ENCODE results near the gene SYT9.

The SYT9 gene, protein sequence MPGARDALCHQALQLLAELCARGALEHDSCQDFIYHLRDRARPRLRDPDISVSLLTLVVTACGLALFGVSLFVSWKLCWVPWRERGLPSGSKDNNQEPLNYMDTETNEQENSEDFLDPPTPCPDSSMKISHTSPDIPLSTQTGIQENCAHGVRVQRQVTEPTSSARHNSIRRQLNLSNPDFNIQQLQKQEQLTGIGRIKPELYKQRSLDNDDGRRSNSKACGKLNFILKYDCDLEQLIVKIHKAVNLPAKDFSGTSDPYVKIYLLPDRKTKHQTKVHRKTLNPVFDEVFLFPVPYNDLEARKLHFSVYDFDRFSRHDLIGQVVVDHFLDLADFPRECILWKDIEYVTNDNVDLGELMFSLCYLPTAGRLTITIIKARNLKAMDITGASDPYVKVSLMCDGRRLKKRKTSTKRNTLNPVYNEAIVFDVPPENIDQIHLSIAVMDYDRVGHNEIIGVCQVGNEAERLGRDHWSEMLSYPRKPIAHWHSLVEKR

GRCh38 chr11:7251836-7252682 lies at the start of gene SYT9:
SYT9 (plus strand) TSS chr11:7251904; CDS start chr11:7252187, 283 bp downstream.
- DNase-seq (ENCODE audit: low read depth in 3 of 3), result no peak

GRCh38 chr11:7202412-7202811 lies 49.3 kb upstream of the SYT9 start:
- DNase-seq (ENCODE audit: low read depth in 3 of 3), result no peak

DNA sequence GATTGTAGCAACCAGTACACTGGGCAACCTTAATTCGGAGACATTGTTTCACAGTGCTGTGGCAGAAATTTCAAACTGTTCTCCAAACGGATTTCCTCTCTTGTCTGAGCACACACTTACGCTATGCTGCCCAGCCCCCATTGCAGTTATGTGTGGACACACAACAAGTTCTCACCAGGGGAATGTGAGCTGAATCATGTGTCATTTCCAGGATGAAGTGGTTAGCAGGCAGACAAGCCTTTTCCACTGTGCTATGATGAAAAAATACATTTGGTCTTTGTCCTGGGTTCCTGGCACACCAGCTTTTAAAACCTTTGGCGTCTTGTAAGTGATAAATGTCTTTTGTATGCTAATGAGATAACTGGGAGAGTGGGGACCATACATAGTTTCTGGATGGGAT lies 46.9 kb upstream of the SYT9 start:
- no peak for DNase-seq (ENCODE audit: low read depth in 3 of 3)

- no peak for DNase-seq (ENCODE audit: low read depth in 3 of 3)
Observed at GRCh38 chr11:7208391-7208790, 43.3 kb upstream of the SYT9 start.

- DNase-seq (ENCODE audit: low read depth in 3 of 3), result no peak
Observed at GRCh38 chr11:7219491-7219890, 32.2 kb upstream of the SYT9 start.

- no peak for DNase-seq (ENCODE audit: low read depth in 3 of 3)
Observed at GRCh38 chr11:7220636-7221035, 31.1 kb upstream of the SYT9 start.

- DNase-seq (ENCODE audit: low read depth in 3 of 3), result no peak
Observed at GRCh38 chr11:7222619-7223018, 29.1 kb upstream of the SYT9 start.

- DNase-seq (ENCODE audit: low read depth in 3 of 3), result no peak
Observed at GRCh38 chr11:7239877-7240276, 11.8 kb upstream of the SYT9 start.

DNA sequence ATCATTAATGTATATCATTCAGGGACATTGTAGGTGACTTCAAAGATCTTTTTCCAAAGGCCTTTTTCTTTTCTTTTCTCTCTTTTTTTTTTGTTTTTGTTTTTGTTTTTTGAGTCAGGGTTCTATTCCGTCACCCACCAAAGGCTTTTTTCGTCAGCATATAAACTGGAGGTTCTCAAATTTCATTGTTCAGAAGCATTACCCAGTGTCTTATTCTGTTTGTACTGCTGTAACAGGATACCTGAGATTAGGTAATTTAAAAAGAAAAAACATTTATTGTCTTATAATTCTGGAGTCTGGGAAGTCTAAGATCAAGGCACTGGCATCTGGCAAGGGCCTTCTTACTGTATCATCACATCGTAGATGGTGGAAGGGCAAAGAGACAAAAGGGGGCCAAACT lies 6.4 kb upstream of the SYT9 start:
- DNase-seq (ENCODE audit: low read depth in 3 of 3), result no peak

- no peak for DNase-seq (ENCODE audit: low read depth in 3 of 3)
Observed at GRCh38 chr11:7246179-7246578, 5.5 kb upstream of the SYT9 start.

DNA sequence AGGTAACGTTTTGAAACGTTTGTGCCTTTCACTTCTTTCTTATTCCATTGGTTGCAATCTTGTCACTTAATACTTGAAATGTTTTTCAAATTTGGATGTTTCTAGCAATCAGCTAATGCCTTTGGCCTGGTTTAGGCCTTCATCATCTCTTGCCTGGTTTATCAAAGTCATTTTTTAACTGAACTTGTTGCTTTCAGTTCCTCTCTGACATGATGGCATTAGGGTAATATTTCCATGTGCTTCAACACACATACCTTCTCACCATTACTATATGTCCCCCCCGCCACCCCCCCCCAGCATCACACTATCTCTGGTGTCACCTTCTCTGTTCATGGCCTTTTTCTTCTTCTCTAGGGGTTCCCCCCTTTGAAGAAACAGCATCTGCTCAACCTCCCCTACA lies 1.5 kb upstream of the SYT9 start:
- DNase-seq (ENCODE audit: low read depth in 3 of 3), result no peak

DNA sequence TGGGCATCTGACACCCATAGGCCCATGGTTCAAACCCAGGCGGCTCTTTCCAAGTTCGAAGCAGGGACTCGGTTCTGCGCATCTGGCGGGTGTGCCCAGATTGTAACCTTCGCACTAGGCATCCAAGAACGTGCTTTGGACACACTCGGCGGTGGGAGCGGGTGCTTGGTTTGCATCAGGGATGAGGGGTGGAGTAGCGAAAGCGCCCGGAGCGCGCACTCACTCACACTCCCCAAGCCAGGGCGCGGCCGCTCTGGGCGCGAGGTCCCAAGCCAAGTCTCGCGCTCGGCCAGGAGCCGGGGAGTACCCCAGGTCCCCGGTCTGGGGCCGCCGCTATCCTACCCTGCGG lies 243 bp upstream of the SYT9 start:
- no peak for DNase-seq (ENCODE audit: low read depth in 3 of 3)

GRCh38 chr11:7252683-7253213 lies 1.0 kb downstream of the SYT9 start:
- DNase-seq (ENCODE audit: low read depth in 3 of 3), result no peak

- no peak for DNase-seq (ENCODE audit: low read depth in 3 of 3)
Observed at GRCh38 chr11:7253800-7254199, 2.1 kb downstream of the SYT9 start.

DNA sequence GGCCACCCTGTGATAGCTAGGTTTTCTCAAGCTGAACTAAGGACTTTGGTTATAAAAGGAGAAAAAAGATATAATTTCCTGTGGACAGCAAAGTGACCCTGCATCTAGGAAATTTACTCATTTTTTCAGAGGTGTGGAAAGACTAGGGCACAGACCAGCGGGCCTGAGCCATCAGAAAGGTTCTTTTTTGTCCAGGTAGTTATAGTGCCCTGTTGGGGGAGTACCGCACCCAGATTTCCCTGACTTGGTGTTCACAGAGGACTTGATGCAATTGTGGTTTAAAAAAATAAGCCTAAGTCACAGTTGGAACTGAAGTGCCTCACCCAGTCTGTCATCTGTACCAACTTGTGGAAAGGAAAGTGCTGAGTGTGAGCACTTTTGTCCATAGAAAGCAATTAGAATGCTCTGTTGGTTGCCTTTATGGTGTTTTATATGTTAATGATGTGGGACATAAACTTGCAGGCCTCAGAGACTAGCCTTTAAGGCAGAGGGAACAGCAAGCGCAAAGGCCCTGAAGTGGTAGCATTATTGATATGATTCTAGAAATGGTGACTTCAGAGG lies 3.1 kb downstream of the SYT9 start:
- DNase-seq (ENCODE audit: low read depth in 3 of 3), result no peak

GRCh38 chr11:7256943-7257342 lies 5.2 kb downstream of the SYT9 start:
- no peak for DNase-seq (ENCODE audit: low read depth in 3 of 3)

DNA sequence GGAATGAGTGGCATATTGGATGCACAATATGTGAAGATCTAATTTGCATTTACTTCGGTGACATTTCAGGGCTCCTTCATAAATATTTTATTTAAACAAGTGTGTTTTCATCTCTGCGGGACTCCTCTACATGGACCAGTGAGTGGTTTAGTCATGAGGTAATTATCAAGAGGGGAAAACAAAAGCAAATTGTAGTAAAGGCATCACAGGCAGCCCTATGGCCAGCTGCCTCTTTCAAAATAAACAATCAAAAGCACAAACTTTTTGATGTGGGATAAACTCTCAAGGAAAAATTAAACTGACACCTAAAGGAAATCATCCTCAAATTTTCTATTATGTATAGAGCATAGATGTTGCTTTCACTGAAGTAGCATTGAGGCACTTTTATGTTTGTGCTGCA lies 6.0 kb downstream of the SYT9 start:
- DNase-seq (ENCODE audit: low read depth in 3 of 3), result no peak

GRCh38 chr11:7261578-7261977 lies 9.9 kb downstream of the SYT9 start:
- no peak for DNase-seq (ENCODE audit: low read depth in 3 of 3)

- DNase-seq (ENCODE audit: low read depth in 3 of 3), result no peak
Observed at GRCh38 chr11:7262672-7263071, 11.0 kb downstream of the SYT9 start.

DNA sequence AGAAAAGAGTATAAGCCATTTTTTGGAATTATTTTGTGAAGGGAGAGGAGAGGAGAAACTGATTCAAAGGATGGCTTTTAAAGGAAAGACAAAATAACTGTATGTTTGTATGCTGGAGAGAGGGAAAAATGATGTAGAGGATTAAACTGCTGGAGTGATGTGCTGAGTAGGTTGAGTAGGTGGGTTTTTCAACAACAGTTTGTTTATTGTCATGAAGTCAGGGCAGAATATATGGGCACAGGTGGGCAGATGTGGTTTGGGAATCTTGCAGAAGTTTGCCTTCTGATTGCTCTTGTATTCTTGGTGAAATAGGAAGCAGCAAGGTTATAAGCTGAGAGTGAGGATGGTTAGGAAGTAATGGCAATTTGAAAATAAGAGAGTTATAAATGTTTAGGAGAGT lies 12.1 kb downstream of the SYT9 start:
- DNase-seq (ENCODE audit: low read depth in 3 of 3), result no peak

DNA sequence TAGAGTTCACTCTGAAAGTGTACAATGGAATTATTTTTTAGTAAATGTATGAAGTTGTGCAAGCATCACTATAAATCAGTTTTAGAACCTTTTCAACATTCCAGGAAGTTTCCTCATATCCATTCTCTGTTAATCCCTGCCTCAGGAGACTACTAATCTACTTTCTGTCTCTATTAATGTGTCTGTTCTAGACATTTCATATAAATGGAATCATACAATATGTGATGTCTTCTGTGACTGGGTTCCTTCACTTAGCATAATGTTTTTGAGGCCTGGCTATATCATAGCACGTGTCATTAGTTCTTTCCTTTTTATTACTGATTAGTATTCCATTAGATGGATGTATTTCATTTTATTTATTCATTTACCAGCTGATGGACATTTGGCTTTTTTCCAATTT lies 17.1 kb downstream of the SYT9 start:
- no peak for DNase-seq (ENCODE audit: low read depth in 3 of 3)

GRCh38 chr11:7270233-7270865 lies 18.6 kb downstream of the SYT9 start:
- DNase-seq (ENCODE audit: low read depth in 3 of 3), result no peak
